Trophoblast cell (in vitro differentiated cells and primary cell): ENCODE results near the gene PAX2.

Experiments
- DNase-seq, 2 donors: peaks; one replicate each; pipeline ENCODE4 v3.0.0-alpha.2; 2016
- H2AFZ ChIP-seq: 2 replicates; pipeline ENCODE4 v1.6.1; 2013; ENCODE audit warnings: low read length, moderate library complexity, mild to moderate bottlenecking; ENCODE audit not compliant: insufficient read depth, poor library complexity
- H2AK5ac ChIP-seq: 2 replicates; pipeline ENCODE4 v1.6.1; 2013; ENCODE audit warnings: mild to moderate bottlenecking, low read length
- H2BK120ac ChIP-seq: 2 replicates; pipeline ENCODE4 v1.6.1; 2013; ENCODE audit warnings: low read length, mild to moderate bottlenecking, moderate library complexity; ENCODE audit not compliant: insufficient read depth, poor library complexity
- H2BK12ac ChIP-seq: 2 replicates; pipeline ENCODE4 v1.6.1; 2013; ENCODE audit warnings: mild to moderate bottlenecking, low read length, moderate library complexity
- H2BK5ac ChIP-seq: 2 replicates; pipeline ENCODE4 v1.6.1; 2013; ENCODE audit warnings: low read length, low read depth, moderate library complexity, mild to moderate bottlenecking; ENCODE audit not compliant: poor library complexity
- H3K14ac ChIP-seq: 2 replicates; pipeline ENCODE4 v1.6.1; 2013; ENCODE audit warnings: mild to moderate bottlenecking, low read length
- H3K18ac ChIP-seq: 2 replicates; pipeline ENCODE4 v1.6.1; 2013; ENCODE audit warnings: mild to moderate bottlenecking, low read length
- H3K23ac ChIP-seq: 2 replicates; pipeline ENCODE4 v1.6.1; 2013; ENCODE audit warnings: low read length
- H3K27ac ChIP-seq: 2 replicates; pipeline ENCODE4 v1.5.1; 2013; ENCODE audit warnings: low read depth, mild to moderate bottlenecking, inconsistent platforms, low read length, moderate library complexity
- H3K27me3 ChIP-seq: 2 replicates; pipeline ENCODE4 v1.6.1; 2013; ENCODE audit warnings: inconsistent platforms, mild to moderate bottlenecking, low read length, moderate library complexity; ENCODE audit not compliant: insufficient read depth
- H3K36me3 ChIP-seq, 2 experiments: 1 replicate in 1 of 2; 2 replicates in 1 of 2; pipeline ENCODE4 v1.6.1; 2013; ENCODE audit warnings: low read length in 2 of 2, mild to moderate bottlenecking in 2 of 2, moderate library complexity in 1 of 2; ENCODE audit not compliant: insufficient read depth in 2 of 2, control insufficient read depth in 1 of 2
- H3K4ac ChIP-seq: 2 replicates; pipeline ENCODE4 v1.6.1; 2013; ENCODE audit warnings: low read depth, mild to moderate bottlenecking, low read length, moderate library complexity
- H3K4me1 ChIP-seq, 2 experiments: 1 replicate in 1 of 2; 2 replicates in 1 of 2; pipeline ENCODE4 v1.6.1; 2013; ENCODE audit warnings: low read length in 2 of 2, mild to moderate bottlenecking in 2 of 2, moderate library complexity in 1 of 2; ENCODE audit not compliant: insufficient read depth in 2 of 2, control insufficient read depth in 1 of 2
- H3K4me2 ChIP-seq: 2 replicates; pipeline ENCODE4 v1.6.1; 2013; ENCODE audit warnings: inconsistent platforms, mild to moderate bottlenecking, low read length, moderate library complexity
- H3K4me3 ChIP-seq: 2 replicates; pipeline ENCODE4 v1.5.1; 2013; ENCODE audit warnings: mild to moderate bottlenecking, low read depth, low read length, inconsistent platforms
- H3K79me1 ChIP-seq: one replicate; pipeline ENCODE4 v1.6.1; 2013; ENCODE audit warnings: low read length
- H3K79me2 ChIP-seq: 2 replicates; pipeline ENCODE4 v1.6.1; 2013; ENCODE audit warnings: low read length, mild to moderate bottlenecking; ENCODE audit not compliant: control insufficient read depth, insufficient read depth, poor library complexity
- H3K9ac ChIP-seq: 2 replicates; pipeline ENCODE4 v1.6.1; 2013; ENCODE audit warnings: mild to moderate bottlenecking, low read length
- H3K9me3 ChIP-seq: 2 replicates; pipeline ENCODE4 v1.6.1; 2013; ENCODE audit warnings: low read depth, mild to moderate bottlenecking, control low read depth, inconsistent platforms, low read length; ENCODE audit not compliant: insufficient read depth
- H4K12ac ChIP-seq: 2 replicates; pipeline ENCODE4 v1.6.1; 2013; ENCODE audit warnings: low read depth, mild to moderate bottlenecking, low read length, moderate library complexity
- H4K8ac ChIP-seq: 2 replicates; pipeline ENCODE4 v1.6.1; 2013; ENCODE audit warnings: low read depth, mild to moderate bottlenecking, low read length, moderate library complexity
- H4K91ac ChIP-seq: one replicate; pipeline ENCODE4 v1.6.1; 2013; ENCODE audit warnings: low read depth, mild to moderate bottlenecking, low read length, moderate library complexity
- WGBS: extraction: QIAGEN DNeasy Blood & Tissue Kit; methylation state at CpG from one replicate; pipeline ENCODE4 v1.1.7; 2013; ENCODE audit warnings: missing lambda C conversion rate; ENCODE audit not compliant: insufficient read length, insufficient coverage; ENCODE audit errors: extremely low coverage; 5-methylcytosine and 5-hydroxymethylcytosine counted together

The PAX2 gene

DNA sequence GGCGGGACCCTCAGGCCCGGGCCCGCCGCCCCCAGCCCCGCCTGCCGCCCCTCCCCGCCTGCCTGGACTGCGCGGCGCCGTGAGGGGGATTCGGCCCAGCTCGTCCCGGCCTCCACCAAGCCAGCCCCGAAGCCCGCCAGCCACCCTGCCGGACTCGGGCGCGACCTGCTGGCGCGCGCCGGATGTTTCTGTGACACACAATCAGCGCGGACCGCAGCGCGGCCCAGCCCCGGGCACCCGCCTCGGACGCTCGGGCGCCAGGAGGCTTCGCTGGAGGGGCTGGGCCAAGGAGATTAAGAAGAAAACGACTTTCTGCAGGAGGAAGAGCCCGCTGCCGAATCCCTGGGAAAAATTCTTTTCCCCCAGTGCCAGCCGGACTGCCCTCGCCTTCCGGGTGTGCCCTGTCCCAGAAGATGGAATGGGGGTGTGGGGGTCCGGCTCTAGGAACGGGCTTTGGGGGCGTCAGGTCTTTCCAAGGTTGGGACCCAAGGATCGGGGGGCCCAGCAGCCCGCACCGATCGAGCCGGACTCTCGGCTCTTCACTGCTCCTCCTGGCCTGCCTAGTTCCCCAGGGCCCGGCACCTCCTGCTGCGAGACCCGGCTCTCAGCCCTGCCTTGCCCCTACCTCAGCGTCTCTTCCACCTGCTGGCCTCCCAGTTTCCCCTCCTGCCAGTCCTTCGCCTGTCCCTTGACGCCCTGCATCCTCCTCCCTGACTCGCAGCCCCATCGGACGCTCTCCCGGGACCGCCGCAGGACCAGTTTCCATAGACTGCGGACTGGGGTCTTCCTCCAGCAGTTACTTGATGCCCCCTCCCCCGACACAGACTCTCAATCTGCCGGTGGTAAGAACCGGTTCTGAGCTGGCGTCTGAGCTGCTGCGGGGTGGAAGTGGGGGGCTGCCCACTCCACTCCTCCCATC, 82.7 kb downstream of the PAX2 start:
- Histone ChIP-seq H3K9me3 (peaks cover 3% of the 10 kb centered on the region), H3K4me1 (peaks cover 0 to 9% of the 10 kb centered on the region in 2 experiments), H3K23ac (no peak overlapping the region), H3K4ac (no peak overlapping the region), H3K4me3 (no peak overlapping the region), H2AK5ac (no peak overlapping the region), H3K36me3 (no peaks in the 10 kb centered on the region), H2BK12ac (no peak overlapping the region), H3K79me2 (no peaks in the 10 kb centered on the region), H3K18ac (no peak overlapping the region), H3K79me1 (no peaks in the 10 kb centered on the region), H3K27ac (no peak overlapping the region), H2AFZ (no peak overlapping the region), H3K14ac (no peak overlapping the region), H4K12ac (no peak overlapping the region), H4K8ac (no peak overlapping the region), H2BK5ac (no peak overlapping the region), H2BK120ac (no peak overlapping the region), H3K27me3 (peaks cover 92% of the 10 kb centered on the region), H3K4me2 (peak overlapping the region; percentile 46), H4K91ac (no peak overlapping the region), H3K9ac (no peak overlapping the region)
- no CpG with 5 or more reads among the region's 69 CpGs for WGBS
- peak; percentile 35 to 69 for DNase-seq

DNA sequence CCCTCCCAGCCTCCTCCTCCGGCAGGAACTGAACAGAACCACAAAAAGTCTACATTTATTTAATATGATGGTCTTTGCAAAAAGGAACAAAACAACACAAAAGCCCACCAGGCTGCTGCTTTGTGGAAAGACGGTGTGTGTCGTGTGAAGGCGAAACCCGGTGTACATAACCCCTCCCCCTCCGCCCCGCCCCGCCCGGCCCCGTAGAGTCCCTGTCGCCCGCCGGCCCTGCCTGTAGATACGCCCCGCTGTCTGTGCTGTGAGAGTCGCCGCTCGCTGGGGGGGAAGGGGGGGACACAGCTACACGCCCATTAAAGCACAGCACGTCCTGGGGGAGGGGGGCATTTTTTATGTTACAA, 83.3 kb downstream of the PAX2 start:
- no peak overlapping the region for H3K9ac ChIP-seq
- no peak overlapping the region for H3K4me3 ChIP-seq
- no peak overlapping the region for H2BK12ac ChIP-seq
- DNase-seq, result no peak
- H3K9me3 ChIP-seq, result peaks cover 3% of the 10 kb centered on the region
- H3K27me3 ChIP-seq, result peaks cover 93% of the 10 kb centered on the region
- H2BK120ac ChIP-seq, result no peak overlapping the region
- H4K12ac ChIP-seq, result no peak overlapping the region
- H3K23ac ChIP-seq, result no peak overlapping the region
- H2AFZ ChIP-seq, result no peak overlapping the region
- no peak overlapping the region for H4K8ac ChIP-seq
- WGBS, result no CpG with 5 or more reads among the region's 20 CpGs
- no peaks in the 10 kb centered on the region for H3K36me3 ChIP-seq
- no peak overlapping the region for H3K4me2 ChIP-seq
- no peak overlapping the region for H2BK5ac ChIP-seq
- peaks cover 0 to 9% of the 10 kb centered on the region in 2 experiments for H3K4me1 ChIP-seq
- H4K91ac ChIP-seq, result no peak overlapping the region
- no peak overlapping the region for H3K27ac ChIP-seq
- H3K14ac ChIP-seq, result no peak overlapping the region
- H3K79me1 ChIP-seq, result no peaks in the 10 kb centered on the region
- no peak overlapping the region for H3K18ac ChIP-seq
- H3K4ac ChIP-seq, result no peak overlapping the region
- no peaks in the 10 kb centered on the region for H3K79me2 ChIP-seq
- no peak overlapping the region for H2AK5ac ChIP-seq

DNA sequence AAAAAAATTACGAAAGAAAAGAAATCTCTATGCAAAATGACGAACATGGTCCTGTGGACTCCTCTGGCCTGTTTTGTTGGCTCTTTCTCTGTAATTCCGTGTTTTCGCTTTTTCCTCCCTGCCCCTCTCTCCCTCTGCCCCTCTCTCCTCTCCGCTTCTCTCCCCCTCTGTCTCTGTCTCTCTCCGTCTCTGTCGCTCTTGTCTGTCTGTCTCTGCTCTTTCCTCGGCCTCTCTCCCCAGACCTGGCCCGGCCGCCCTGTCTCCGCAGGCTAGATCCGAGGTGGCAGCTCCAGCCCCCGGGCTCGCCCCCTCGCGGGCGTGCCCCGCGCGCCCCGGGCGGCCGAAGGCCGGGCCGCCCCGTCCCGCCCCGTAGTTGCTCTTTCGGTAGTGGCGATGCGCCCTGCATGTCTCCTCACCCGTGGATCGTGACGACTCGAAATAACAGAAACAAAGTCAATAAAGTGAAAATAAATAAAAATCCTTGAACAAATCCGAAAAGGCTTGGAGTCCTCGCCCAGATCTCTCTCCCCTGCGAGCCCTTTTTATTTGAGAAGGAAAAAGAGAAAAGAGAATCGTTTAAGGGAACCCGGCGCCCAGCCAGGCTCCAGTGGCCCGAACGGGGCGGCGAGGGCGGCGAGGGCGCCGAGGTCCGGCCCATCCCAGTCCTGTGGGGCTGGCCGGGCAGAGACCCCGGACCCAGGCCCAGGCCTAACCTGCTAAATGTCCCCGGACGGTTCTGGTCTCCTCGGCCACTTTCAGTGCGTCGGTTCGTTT, 83.9 kb downstream of the PAX2 start:
- Histone ChIP-seq H3K9me3 (peaks cover 3% of the 10 kb centered on the region), H3K18ac (no peak overlapping the region), H4K91ac (no peak overlapping the region), H4K8ac (no peak overlapping the region), H2BK12ac (no peak overlapping the region), H3K27ac (no peak overlapping the region), H2AFZ (no peak overlapping the region), H4K12ac (no peak overlapping the region), H3K4me1 (peaks cover 0 to 9% of the 10 kb centered on the region in 2 experiments), H3K4me3 (no peak overlapping the region), H3K9ac (no peak overlapping the region), H3K4me2 (no peak overlapping the region), H3K27me3 (peaks cover 88% of the 10 kb centered on the region), H3K23ac (no peak overlapping the region), H3K4ac (no peak overlapping the region), H3K14ac (no peak overlapping the region), H2AK5ac (no peak overlapping the region), H2BK5ac (no peak overlapping the region), H3K79me1 (no peaks in the 10 kb centered on the region), H3K79me2 (no peaks in the 10 kb centered on the region), H3K36me3 (no peaks in the 10 kb centered on the region), H2BK120ac (no peak overlapping the region)
- WGBS, result no CpG with 5 or more reads among the region's 58 CpGs
- DNase-seq, result no peak

DNA sequence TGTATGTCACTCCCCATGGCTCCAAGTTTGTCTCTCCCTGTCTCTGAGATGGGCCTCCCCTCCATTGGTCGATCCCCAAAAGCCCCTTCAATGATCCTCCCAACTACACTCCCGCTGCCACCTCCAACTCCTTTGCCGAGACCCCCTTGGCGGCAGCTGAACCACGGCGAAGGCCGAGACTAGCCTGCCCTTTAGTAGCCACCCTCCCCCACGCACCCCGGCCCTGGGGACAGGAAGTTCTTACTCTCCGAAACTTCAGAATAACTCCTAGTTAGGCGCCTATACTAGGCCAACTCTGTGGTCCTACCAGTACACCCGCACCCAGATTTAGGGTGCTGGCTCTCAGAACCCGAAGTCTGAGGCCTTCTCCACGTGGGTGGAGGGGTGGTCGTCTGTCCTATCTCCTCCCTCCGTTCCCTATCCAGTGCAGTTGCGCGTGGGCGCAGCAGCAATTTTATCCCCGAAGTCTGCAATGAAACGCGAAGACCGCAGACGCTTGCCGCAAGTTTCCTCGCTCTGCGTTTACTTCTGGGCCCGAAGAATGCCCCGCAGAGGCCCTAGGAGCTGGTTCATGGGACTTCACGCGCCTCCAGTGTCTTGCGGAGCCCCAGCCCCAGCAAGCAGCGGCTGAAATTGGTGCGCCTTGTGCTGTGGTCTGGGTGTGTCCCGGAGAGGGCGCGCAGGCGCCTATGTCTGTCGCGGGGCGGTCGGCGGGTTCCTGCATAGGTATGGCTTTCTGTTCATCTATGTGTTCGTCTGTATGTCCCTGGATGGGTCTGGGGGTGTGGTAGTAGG, 84.7 kb downstream of the PAX2 start:
- WGBS, result no CpG with 5 or more reads among the region's 44 CpGs

More for the DNA sequence above, 84.7 kb downstream of the PAX2 start:
- H3K79me1 ChIP-seq, result no peaks in the 10 kb centered on the region
- H3K9me3 ChIP-seq, result peaks cover 3% of the 10 kb centered on the region
- no peak overlapping the region for H4K12ac ChIP-seq
- no peak overlapping the region for H2BK120ac ChIP-seq
- no peak overlapping the region for H4K91ac ChIP-seq
- no peak for DNase-seq
- no peak overlapping the region for H3K23ac ChIP-seq
- no peak overlapping the region for H3K14ac ChIP-seq
- no peaks in the 10 kb centered on the region for H3K36me3 ChIP-seq
- H3K4me1 ChIP-seq, result peaks cover 0 to 9% of the 10 kb centered on the region in 2 experiments
- H2AFZ ChIP-seq, result no peak overlapping the region
- no peak overlapping the region for H3K4ac ChIP-seq
- H3K9ac ChIP-seq, result no peak overlapping the region
- H3K18ac ChIP-seq, result no peak overlapping the region
- no peak overlapping the region for H2AK5ac ChIP-seq
- H3K4me2 ChIP-seq, result no peak overlapping the region
- H3K4me3 ChIP-seq, result no peak overlapping the region
- peaks cover 79% of the 10 kb centered on the region for H3K27me3 ChIP-seq
- H3K79me2 ChIP-seq, result no peaks in the 10 kb centered on the region
- no peak overlapping the region for H2BK12ac ChIP-seq
- no peak overlapping the region for H4K8ac ChIP-seq
- H2BK5ac ChIP-seq, result no peak overlapping the region
- H3K27ac ChIP-seq, result no peak overlapping the region
